Mesothelial cell of epicardium (in vitro differentiated cells): ENCODE results near the gene THADA. TPM values are rescaled to one million over a fixed set of nuclear protein-coding genes. Genes with fewer than 3 reads are reported as not detected.

Experiments used
- DNase-seq, 2 experiments: peaks; one replicate each; pipeline ENCODE4 v3.0.0; 2021; ENCODE audit warnings: low spot score in 2 of 2; ENCODE audit not compliant: unreplicated experiment in 2 of 2
- H3K27ac Mint-ChIP-seq: 2 replicates; pipeline ENCODE4 v1.8.0; 2021; ENCODE audit warnings: mixed read lengths
- H3K27me3 Mint-ChIP-seq: 2 replicates; pipeline ENCODE4 v1.8.0; 2021; ENCODE audit warnings: low read depth, mixed read lengths
- H3K36me3 Mint-ChIP-seq: 2 replicates; pipeline ENCODE4 v1.8.0; 2021; ENCODE audit warnings: mixed read lengths
- H3K4me1 Mint-ChIP-seq: 2 replicates; pipeline ENCODE4 v1.8.0; 2021; ENCODE audit warnings: mixed read lengths
- H3K4me3 Mint-ChIP-seq: 2 replicates; pipeline ENCODE4 v1.8.0; 2021; ENCODE audit warnings: mild to moderate bottlenecking, moderate library complexity, mixed read lengths
- H3K9me3 Mint-ChIP-seq: 2 replicates; pipeline ENCODE4 v1.8.0; 2021; ENCODE audit warnings: mixed read lengths
- total RNA-seq: library from RNA; stranded (reverse); gene quantifications from 3 replicates; pipeline ENCODE4 v1.2.1, GENCODE V29; 2021
- TF ChIP-seq, protein P1 (sequence below): fragments of 200-600 bp; sonication (generic); IDR thresholded peaks from one replicate; pipeline ENCODE4 v1.5.0; 2021; ENCODE audit warnings: antibody characterized with exemption; ENCODE audit not compliant: unreplicated experiment

Gene THADA
- total RNA-seq, 1 donor from 2014 or later = 33.6 TPM

- peaks cover 60% of the 10 kb centered on the region for H3K4me1 Mint-ChIP-seq
Measured at GRCh38 chr2:43223521-43224001, 372.3 kb downstream of the THADA start.

GRCh38 chr2:43222475-43223309, 373.1 kb downstream of the THADA start:
- DNase-seq = no peak
- TF ChIP-seq, protein P1, sequence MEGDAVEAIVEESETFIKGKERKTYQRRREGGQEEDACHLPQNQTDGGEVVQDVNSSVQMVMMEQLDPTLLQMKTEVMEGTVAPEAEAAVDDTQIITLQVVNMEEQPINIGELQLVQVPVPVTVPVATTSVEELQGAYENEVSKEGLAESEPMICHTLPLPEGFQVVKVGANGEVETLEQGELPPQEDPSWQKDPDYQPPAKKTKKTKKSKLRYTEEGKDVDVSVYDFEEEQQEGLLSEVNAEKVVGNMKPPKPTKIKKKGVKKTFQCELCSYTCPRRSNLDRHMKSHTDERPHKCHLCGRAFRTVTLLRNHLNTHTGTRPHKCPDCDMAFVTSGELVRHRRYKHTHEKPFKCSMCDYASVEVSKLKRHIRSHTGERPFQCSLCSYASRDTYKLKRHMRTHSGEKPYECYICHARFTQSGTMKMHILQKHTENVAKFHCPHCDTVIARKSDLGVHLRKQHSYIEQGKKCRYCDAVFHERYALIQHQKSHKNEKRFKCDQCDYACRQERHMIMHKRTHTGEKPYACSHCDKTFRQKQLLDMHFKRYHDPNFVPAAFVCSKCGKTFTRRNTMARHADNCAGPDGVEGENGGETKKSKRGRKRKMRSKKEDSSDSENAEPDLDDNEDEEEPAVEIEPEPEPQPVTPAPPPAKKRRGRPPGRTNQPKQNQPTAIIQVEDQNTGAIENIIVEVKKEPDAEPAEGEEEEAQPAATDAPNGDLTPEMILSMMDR = no peak
- H3K4me1 Mint-ChIP-seq = peaks cover 61% of the 10 kb centered on the region
- peak overlapping the region; percentile 67 for H3K4me3 Mint-ChIP-seq
- H3K27me3 Mint-ChIP-seq = no peaks in the 10 kb centered on the region
- peak overlapping the region; percentile 98 for H3K27ac Mint-ChIP-seq
- no peaks in the 10 kb centered on the region for H3K9me3 Mint-ChIP-seq
- H3K36me3 Mint-ChIP-seq = peaks cover 10% of the 10 kb centered on the region

More at GRCh38 chr2:43223521-43224001, 372.3 kb downstream of the THADA start:
- peak overlapping the region; percentile 97 for H3K27ac Mint-ChIP-seq
- no peaks in the 10 kb centered on the region for H3K9me3 Mint-ChIP-seq
- peaks cover 10% of the 10 kb centered on the region for H3K36me3 Mint-ChIP-seq
- no peaks in the 10 kb centered on the region for H3K27me3 Mint-ChIP-seq
- DNase-seq = no peak
- TF ChIP-seq, protein P1 = no peak
- H3K4me3 Mint-ChIP-seq = peak overlapping the region; percentile 95

- TF ChIP-seq, protein P1 = no peak
- peaks cover 62% of the 10 kb centered on the region for H3K4me1 Mint-ChIP-seq
- peak overlapping the region; percentile 67 for H3K4me3 Mint-ChIP-seq
- H3K9me3 Mint-ChIP-seq = no peaks in the 10 kb centered on the region
- no peaks in the 10 kb centered on the region for H3K27me3 Mint-ChIP-seq
- peaks cover 10% of the 10 kb centered on the region for H3K36me3 Mint-ChIP-seq
- peak overlapping the region; percentile 98 for H3K27ac Mint-ChIP-seq
- peak; percentile 47 to 78 for DNase-seq
Measured at GRCh38 chr2:43221763-43222474, 373.9 kb downstream of the THADA start.

DNA sequence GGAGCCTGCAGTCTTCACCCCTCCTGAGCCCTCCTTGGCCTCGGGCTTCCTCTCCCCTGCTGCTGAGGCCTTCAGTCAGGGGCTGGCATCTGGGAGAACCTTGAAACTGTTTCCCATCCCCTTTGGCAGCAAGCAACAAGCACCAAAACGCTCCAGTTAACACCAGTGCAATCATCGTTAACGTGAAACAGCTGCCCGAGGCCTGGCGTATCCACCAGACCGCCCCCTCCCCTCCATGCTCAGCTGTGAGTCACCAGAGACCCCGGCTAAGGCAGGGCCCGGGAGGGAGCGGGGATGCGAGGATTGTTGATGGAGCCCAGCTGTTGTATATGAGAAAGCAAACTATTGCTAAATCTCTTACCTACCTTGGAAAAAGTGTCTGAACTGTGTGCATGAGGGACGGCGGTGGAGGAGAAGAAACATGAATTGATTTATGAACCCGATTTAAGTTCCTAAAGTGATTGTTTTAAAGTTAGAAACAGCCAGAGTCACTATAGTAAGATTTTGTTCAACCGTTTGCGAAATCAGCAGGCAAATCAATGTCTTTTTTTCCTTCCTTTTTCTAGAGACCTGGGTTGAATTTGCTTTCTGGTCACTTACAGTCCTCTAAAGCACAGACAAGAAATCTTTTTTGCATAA, 374.6 kb downstream of the THADA start:
- DNase-seq = peak; percentile 60 to 71
- Mint-ChIP-seq H3K27ac (peak overlapping the region; percentile 98), H3K9me3 (no peaks in the 10 kb centered on the region), H3K4me3 (peak overlapping the region; percentile 67), H3K36me3 (peaks cover 10% of the 10 kb centered on the region), H3K27me3 (no peaks in the 10 kb centered on the region), H3K4me1 (peaks cover 62% of the 10 kb centered on the region)
- TF ChIP-seq, protein P1 = no peak

- Mint-ChIP-seq H3K4me1 (peaks cover 62% of the 10 kb centered on the region), H3K9me3 (no peaks in the 10 kb centered on the region), H3K36me3 (peaks cover 10% of the 10 kb centered on the region), H3K4me3 (peak overlapping the region; percentile 67), H3K27me3 (no peaks in the 10 kb centered on the region), H3K27ac (peak overlapping the region; percentile 98)
- TF ChIP-seq, protein P1 = no peak
- no peak for DNase-seq
Measured at GRCh38 chr2:43220760-43221123, 375.1 kb downstream of the THADA start.
